ENCODE measurements around the gene FFAR1.

DNA sequence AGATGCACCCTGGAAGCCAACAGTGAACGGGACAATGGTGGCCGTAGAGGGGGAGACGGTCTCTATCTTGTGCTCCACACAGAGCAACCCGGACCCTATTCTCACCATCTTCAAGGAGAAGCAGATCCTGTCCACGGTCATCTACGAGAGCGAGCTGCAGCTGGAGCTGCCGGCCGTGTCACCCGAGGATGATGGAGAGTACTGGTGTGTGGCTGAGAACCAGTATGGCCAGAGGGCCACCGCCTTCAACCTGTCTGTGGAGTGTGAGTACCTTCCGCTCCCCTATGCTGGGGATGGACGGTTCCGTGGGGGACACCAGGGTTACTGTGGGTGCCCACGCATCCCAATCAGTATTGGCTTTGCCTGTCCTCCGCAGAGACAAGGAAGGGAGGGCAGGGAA is 45.3 kb upstream of the FFAR1 start:
- TF ChIP-seq CTCF (conservative IDR thresholded peaks at IDR 0.05; ENCODE audit: low read depth in 2 of 2) (no peak), EZH2phosphoT487 (IDR thresholded peaks at IDR 0.05; ENCODE audit: unreplicated experiment) (no peak), CREB1 (CRISPR knock-in tag; IDR thresholded peaks at IDR 0.05; ENCODE audit: low read depth) (no peak), JUNB (IDR thresholded peaks at IDR 0.05; ENCODE audit: unreplicated experiment) (no peak), EZH2 (IDR thresholded peaks at IDR 0.05; ENCODE audit: low read depth, unreplicated experiment) (no peak), POLR2AphosphoS5 (IDR thresholded peaks at IDR 0.05; ENCODE audit: low read depth) (no peak), NANOG (IDR thresholded peaks at IDR 0.05; ENCODE audit: borderline replicate concordance) (no peak), ZNF331 (CRISPR knock-in tag; IDR thresholded peaks at IDR 0.05; ENCODE audit: low read depth) (no peak)
- TF ChIP-seq, protein P1, sequence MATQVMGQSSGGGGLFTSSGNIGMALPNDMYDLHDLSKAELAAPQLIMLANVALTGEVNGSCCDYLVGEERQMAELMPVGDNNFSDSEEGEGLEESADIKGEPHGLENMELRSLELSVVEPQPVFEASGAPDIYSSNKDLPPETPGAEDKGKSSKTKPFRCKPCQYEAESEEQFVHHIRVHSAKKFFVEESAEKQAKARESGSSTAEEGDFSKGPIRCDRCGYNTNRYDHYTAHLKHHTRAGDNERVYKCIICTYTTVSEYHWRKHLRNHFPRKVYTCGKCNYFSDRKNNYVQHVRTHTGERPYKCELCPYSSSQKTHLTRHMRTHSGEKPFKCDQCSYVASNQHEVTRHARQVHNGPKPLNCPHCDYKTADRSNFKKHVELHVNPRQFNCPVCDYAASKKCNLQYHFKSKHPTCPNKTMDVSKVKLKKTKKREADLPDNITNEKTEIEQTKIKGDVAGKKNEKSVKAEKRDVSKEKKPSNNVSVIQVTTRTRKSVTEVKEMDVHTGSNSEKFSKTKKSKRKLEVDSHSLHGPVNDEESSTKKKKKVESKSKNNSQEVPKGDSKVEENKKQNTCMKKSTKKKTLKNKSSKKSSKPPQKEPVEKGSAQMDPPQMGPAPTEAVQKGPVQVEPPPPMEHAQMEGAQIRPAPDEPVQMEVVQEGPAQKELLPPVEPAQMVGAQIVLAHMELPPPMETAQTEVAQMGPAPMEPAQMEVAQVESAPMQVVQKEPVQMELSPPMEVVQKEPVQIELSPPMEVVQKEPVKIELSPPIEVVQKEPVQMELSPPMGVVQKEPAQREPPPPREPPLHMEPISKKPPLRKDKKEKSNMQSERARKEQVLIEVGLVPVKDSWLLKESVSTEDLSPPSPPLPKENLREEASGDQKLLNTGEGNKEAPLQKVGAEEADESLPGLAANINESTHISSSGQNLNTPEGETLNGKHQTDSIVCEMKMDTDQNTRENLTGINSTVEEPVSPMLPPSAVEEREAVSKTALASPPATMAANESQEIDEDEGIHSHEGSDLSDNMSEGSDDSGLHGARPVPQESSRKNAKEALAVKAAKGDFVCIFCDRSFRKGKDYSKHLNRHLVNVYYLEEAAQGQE (IDR thresholded peaks at IDR 0.05; ENCODE audit: unreplicated experiment): no peak
